ENCODE data around the gene ZNF610. TPM values are rescaled to one million over a fixed set of nuclear protein-coding genes. Genes with fewer than 3 reads are reported as not detected.
"Not testable (repeated sequence)": the region's sequence is repeated elsewhere in the genome, so short reads cannot be mapped to it uniquely, and the experiment has no call there.

ZNF610 gene
- total RNA-seq, 2 donors from 2014 or later, result 1.9 to 7.1 TPM

DNA sequence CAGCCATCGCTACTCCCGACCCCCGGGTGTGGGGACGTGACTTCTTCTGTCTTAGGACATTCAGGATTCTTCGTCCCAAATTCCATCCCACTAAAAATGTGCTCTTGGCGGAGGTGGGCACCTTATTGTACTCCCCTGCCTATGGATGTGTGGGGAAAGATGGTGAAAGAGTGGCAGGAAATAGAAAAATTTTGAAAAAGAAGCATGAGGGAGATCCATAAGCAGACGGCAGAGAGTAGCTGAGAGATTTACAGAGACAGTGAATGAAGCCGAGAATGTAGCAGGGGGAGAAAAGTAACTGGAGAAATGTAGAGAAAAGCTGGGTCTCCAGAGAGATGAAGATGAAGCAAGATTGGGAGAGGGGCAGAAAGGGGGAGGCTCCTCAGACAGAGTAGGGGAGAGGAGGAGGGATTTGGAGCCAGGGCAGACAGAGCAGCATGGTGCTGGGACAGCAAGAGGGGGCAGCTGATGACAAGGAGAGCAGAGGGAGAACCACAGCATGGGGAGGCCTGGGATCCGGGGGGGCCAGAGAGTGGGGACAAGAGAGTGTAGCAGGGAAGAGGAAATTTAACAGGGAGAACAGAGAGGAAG lies 843 bp downstream of the ZNF610 start:
- peaks cover 8 to 28% of the 10 kb centered on the region in 2 donors for H3K9me3 ChIP-seq
- peaks cover 0 to 9% of the 10 kb centered on the region in 2 donors for H3K4me1 ChIP-seq

DNA sequence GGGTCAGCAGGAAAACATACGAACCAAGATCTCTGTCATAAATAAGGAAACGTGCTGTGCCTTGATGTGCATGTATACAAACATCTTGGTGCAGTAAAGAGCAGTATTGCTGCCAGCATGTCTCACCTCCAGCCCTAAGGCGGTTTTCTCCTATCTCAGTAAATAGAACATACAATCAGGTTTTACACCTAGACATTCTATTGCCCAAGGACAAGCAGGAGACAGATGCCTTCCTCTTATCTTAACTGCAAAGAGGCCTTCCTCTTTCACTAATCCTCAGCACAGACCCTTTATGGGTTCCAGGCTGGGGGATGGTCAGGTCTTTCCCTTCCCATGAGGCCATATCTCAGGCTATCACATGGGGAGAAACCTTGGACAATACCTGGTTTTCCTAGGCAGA lies 3.0 kb downstream of the ZNF610 start:
- H3K36me3 ChIP-seq; H3K4me3 ChIP-seq; H3K4me1 ChIP-seq; H3K27me3 ChIP-seq; H3K27ac ChIP-seq; H3K9me3 ChIP-seq; DNase-seq (ENCODE audit: low spot score): not testable (repeated sequence)

More for the DNA sequence above, 843 bp downstream of the ZNF610 start:
- peak overlapping the region; percentile 66 to 90 for H3K4me3 ChIP-seq
- TF ChIP-seq, protein P1, sequence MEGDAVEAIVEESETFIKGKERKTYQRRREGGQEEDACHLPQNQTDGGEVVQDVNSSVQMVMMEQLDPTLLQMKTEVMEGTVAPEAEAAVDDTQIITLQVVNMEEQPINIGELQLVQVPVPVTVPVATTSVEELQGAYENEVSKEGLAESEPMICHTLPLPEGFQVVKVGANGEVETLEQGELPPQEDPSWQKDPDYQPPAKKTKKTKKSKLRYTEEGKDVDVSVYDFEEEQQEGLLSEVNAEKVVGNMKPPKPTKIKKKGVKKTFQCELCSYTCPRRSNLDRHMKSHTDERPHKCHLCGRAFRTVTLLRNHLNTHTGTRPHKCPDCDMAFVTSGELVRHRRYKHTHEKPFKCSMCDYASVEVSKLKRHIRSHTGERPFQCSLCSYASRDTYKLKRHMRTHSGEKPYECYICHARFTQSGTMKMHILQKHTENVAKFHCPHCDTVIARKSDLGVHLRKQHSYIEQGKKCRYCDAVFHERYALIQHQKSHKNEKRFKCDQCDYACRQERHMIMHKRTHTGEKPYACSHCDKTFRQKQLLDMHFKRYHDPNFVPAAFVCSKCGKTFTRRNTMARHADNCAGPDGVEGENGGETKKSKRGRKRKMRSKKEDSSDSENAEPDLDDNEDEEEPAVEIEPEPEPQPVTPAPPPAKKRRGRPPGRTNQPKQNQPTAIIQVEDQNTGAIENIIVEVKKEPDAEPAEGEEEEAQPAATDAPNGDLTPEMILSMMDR (IDR thresholded peaks at IDR 0.05), result no peak
- DNase-seq (ENCODE audit: low spot score), result no peak
- no peaks in the 10 kb centered on the region for H3K27me3 ChIP-seq
- H3K27ac ChIP-seq, result peak overlapping the region; percentile 71 to 79
- H3K36me3 ChIP-seq, result no peaks in the 10 kb centered on the region

DNA sequence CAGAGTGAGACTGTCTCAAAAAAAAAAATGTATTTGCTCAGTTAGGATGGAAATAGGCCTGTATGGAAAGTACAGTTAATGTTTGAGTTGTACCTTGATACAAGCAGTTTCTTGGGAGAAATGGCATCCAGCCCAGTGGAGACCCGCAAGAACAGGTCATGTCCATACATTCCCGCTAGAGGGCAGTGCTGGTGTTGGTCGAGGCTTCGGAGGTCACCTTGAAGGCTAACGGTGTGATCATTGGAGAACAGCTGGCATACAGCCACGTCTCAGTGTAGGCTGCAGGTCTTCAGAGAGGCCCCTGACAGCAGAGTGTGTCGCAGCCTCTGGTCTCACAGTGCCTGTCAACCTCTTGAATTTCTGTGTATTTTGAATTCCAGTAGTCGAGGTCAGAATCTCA lies 7.5 kb downstream of the ZNF610 start:
- H3K9me3 ChIP-seq, result no peaks in the 10 kb centered on the region
- H3K36me3 ChIP-seq, result peaks cover 3% of the 10 kb centered on the region
- no peaks in the 10 kb centered on the region for H3K27me3 ChIP-seq
- no peak overlapping the region for H3K4me3 ChIP-seq
- no peak for DNase-seq (ENCODE audit: low spot score)
- H3K27ac ChIP-seq, result no peak overlapping the region
- TF ChIP-seq, protein P1 (IDR thresholded peaks at IDR 0.05), result peak in 1 of 2 donors; percentile 63
- H3K4me1 ChIP-seq, result no peaks in the 10 kb centered on the region

DNA sequence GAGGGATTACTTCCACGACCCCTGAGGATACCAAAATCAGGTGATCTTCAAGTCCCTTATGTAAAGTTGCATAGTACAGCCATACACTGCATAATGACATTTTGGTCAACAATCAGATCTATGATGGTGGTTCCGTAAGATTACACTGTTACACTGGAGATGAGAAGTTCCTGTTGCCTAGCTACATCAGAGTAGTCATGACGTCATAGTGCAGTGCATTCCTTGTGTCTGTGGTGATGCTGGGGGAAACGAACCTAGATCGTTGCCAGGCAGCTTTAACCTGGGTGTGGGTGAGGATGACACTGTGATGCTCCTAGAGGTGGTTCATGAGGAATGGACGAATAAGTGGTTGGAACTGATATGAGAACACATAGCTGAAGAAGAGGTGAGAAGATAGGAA lies 9.1 kb downstream of the ZNF610 start:
- TF ChIP-seq, protein P1 (IDR thresholded peaks at IDR 0.05), result no peak
- H3K27ac ChIP-seq, result no peak overlapping the region
- H3K9me3 ChIP-seq, result no peaks in the 10 kb centered on the region
- no peaks in the 10 kb centered on the region for H3K4me1 ChIP-seq
- no peaks in the 10 kb centered on the region for H3K27me3 ChIP-seq
- no peak overlapping the region for H3K4me3 ChIP-seq
- DNase-seq (ENCODE audit: low spot score), result no peak
- H3K36me3 ChIP-seq, result peaks cover 19% of the 10 kb centered on the region

DNA sequence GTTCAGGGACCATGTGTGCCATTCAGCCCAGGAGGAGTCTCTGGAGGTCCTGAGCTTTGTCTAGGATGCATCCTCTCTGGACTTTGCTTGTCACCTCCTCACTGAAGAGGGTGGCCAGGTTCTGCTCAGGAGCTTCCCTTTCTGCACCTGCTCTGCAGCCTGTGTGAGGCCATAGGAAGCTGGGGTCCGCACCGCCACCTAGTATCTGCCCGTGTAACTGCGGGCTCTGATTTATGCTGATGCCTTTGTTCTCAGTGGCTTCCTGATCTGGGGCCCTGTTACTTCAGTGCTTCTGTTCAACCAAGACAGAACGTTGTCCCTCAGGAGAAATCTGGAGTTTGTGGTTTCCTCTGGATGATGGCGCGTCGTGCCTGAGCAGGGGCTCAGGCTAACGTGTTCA lies 15.5 kb downstream of the ZNF610 start:
- no peaks in the 10 kb centered on the region for H3K27me3 ChIP-seq
- H3K4me3 ChIP-seq, result no peak overlapping the region
- TF ChIP-seq, protein P1 (IDR thresholded peaks at IDR 0.05), result no peak
- H3K27ac ChIP-seq, result no peak overlapping the region
- no peak for DNase-seq (ENCODE audit: low spot score)
- peaks cover 61% of the 10 kb centered on the region for H3K36me3 ChIP-seq
- H3K4me1 ChIP-seq, result no peaks in the 10 kb centered on the region
- H3K9me3 ChIP-seq, result no peaks in the 10 kb centered on the region

DNA sequence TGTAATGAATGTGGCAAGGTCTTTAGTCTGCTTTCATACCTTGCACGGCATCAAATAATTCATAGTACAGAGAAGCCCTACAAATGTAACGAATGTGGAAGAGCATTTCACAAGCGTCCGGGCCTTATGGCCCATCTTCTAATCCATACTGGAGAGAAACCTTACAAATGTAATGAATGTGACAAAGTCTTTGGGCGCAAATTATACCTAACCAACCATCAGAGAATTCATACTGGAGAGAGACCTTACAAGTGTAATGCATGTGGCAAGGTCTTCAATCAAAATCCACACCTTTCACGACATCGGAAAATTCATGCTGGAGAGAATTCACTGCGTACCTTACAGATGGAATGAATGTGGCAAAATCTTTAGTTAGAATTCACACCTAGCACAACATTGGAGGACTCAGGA lies 30.4 kb downstream of the ZNF610 start:
- Histone ChIP-seq H3K36me3 (peaks cover 18% of the 10 kb centered on the region), H3K4me3 (no peak overlapping the region), H3K9me3 (peaks cover 10 to 64% of the 10 kb centered on the region in 2 donors), H3K4me1 (peaks cover 0 to 8% of the 10 kb centered on the region in 2 donors), H3K27me3 (no peaks in the 10 kb centered on the region), H3K27ac (no peak overlapping the region)
- no peak for DNase-seq (ENCODE audit: low spot score)
- TF ChIP-seq, protein P1 (IDR thresholded peaks at IDR 0.05), result no peak

Measured in right atrium auricular region (tissue), 2 donors.